ENCODE measurements around the gene DSCAM.

- TF ChIP-seq USF2 (CRISPR knock-in tag; IDR thresholded peaks at IDR 0.05) (no peak), FOXJ3 (CRISPR knock-in tag; IDR thresholded peaks at IDR 0.05; ENCODE audit: borderline replicate concordance) (no peak), ETV6 (CRISPR knock-in tag; IDR thresholded peaks at IDR 0.05) (no peak), HMGXB4 (CRISPR knock-in tag; IDR thresholded peaks at IDR 0.05) (no peak), ZNF232 (CRISPR knock-in tag; IDR thresholded peaks at IDR 0.05) (no peak), GABPB1 (CRISPR knock-in tag; IDR thresholded peaks at IDR 0.05) (no peak), CTCF (IDR thresholded peaks at IDR 0.05) (no peak)
Observed at GRCh38 chr21:40051801-40052200, 795.2 kb downstream of the DSCAM start.
